BJ (cell line): ENCODE measurements around the gene SARDH. TPM values are rescaled to one million over a fixed set of nuclear protein-coding genes. Genes with fewer than 3 reads are reported as not detected.

Experiments
- CTCF ChIA-PET: fragments of 350-600 bp; formaldehyde crosslinking; extraction: SDS; loops from one replicate; lab custom pipeline; 2021; ENCODE audit warnings: antibody characterized with exemption, inconsistent platforms; lab: Yijun Ruan, JAX
- POLR2A ChIA-PET: fragments of 300-600 bp; sonication (Branson Sonifier 250); formaldehyde crosslinking; extraction: SDS; loops from one replicate; lab custom pipeline; 2021; ENCODE audit warnings: antibody characterized with exemption; lab: Charles Lee
- DNase-seq: peaks from one replicate; pipeline ENCODE4 v3.0.0-alpha.2; 2011; ENCODE audit warnings: low read depth
- H3K27me3 ChIP-seq: 2 replicates; pipeline ENCODE4 v1.6.0; 2011; ENCODE audit warnings: low read length; ENCODE audit not compliant: control insufficient read depth, insufficient read depth
- H3K36me3 ChIP-seq: 2 replicates; pipeline ENCODE4 v1.5.1; 2011; ENCODE audit warnings: low read length; ENCODE audit not compliant: control insufficient read depth, insufficient read depth
- H3K4me3 ChIP-seq: 2 replicates; pipeline ENCODE4 v1.5.1; 2011; ENCODE audit warnings: low read depth, mild to moderate bottlenecking, control low read depth, low read length
- CTCF ChIP-seq: IDR thresholded peaks from 2 replicates; pipeline ENCODE4 v1.5.1; 2011; ENCODE audit warnings: low read depth, mild to moderate bottlenecking, control low read depth, inconsistent platforms, low read length, moderate library complexity; ENCODE audit not compliant: insufficient read depth
- polyA plus RNA-seq: library from polyadenylated mRNA; depleted of rRNA; stranded (reverse); fragments of >200 nt; gene quantifications from 2 replicates; pipeline ENCODE4 v1.2.3, GENCODE V29; 2011; rRNA removed

Gene SARDH
- polyA plus RNA-seq, 1 experiment, result 0.53 TPM

- no peak overlapping the region for H3K4me3 ChIP-seq
- ChIA-PET CTCF (interaction anchor here (0.5 kb wide), 1 partner anchor 390 kb away, joined by 3 read pairs; no protein-coding TSS in a partner anchor), POLR2A (no interaction called here)
- peaks cover 19% of the 10 kb centered on the region for H3K27me3 ChIP-seq
- no peaks in the 10 kb centered on the region for H3K36me3 ChIP-seq
- TF ChIP-seq CTCF, result no peak
- DNase-seq, result no peak
Observed at GRCh38 chr9:133616643-133617405, 121.3 kb downstream of the SARDH start.

- no peak for DNase-seq
- CTCF ChIA-PET, result no interaction called here
- Histone ChIP-seq H3K27me3 (peaks cover 15% of the 10 kb centered on the region), H3K4me3 (no peak overlapping the region), H3K36me3 (no peaks in the 10 kb centered on the region)
- TF ChIP-seq CTCF, result no peak
- POLR2A ChIA-PET, result no interaction called here
Observed at GRCh38 chr9:133615606-133616188, 122.5 kb downstream of the SARDH start.

GRCh38 chr9:133615186-133615585 is 123.0 kb downstream of the SARDH start:
- Histone ChIP-seq H3K36me3 (no peaks in the 10 kb centered on the region), H3K4me3 (no peak overlapping the region), H3K27me3 (peaks cover 15% of the 10 kb centered on the region)
- ChIA-PET POLR2A (no interaction called here), CTCF (no interaction called here)
- DNase-seq, result no peak
- TF ChIP-seq CTCF, result no peak

- TF ChIP-seq CTCF, result no peak
- POLR2A ChIA-PET, result no interaction called here
- DNase-seq, result no peak
- Histone ChIP-seq H3K36me3 (no peaks in the 10 kb centered on the region), H3K4me3 (no peak overlapping the region), H3K27me3 (peaks cover 15% of the 10 kb centered on the region)
- CTCF ChIA-PET, result no interaction called here
Observed at GRCh38 chr9:133614678-133615077, 123.5 kb downstream of the SARDH start.

GRCh38 chr9:133614056-133614455 is 124.1 kb downstream of the SARDH start:
- peaks cover 14% of the 10 kb centered on the region for H3K27me3 ChIP-seq
- no peak for TF ChIP-seq CTCF

More at GRCh38 chr9:133614056-133614455, 124.1 kb downstream of the SARDH start:
- DNase-seq, result no peak
- POLR2A ChIA-PET, result no interaction called here
- Histone ChIP-seq H3K4me3 (no peak overlapping the region), H3K36me3 (no peaks in the 10 kb centered on the region)
- CTCF ChIA-PET, result no interaction called here

Other genes starting within 250 kb of the SARDH start
- not detected in 2 replicates for gene MYMK, start 213.4 kb downstream of the SARDH start, polyA plus RNA-seq
- not detected in 2 replicates for gene ADAMTSL2, start 203.6 kb downstream of the SARDH start, polyA plus RNA-seq
- not detected in 2 replicates for gene FAM163B, start 129.0 kb downstream of the SARDH start, polyA plus RNA-seq
- not detected in 2 replicates for gene DBH, start 102.0 kb downstream of the SARDH start, polyA plus RNA-seq